ENCODE results near the gene BNC1.
A peak's percentile ranks its signal among the peaks of the same experiment; 100 is the strongest.
"Not testable (repeated sequence)": the region's sequence is repeated elsewhere in the genome, so short reads cannot be mapped to it uniquely, and the experiment has no call there.

The BNC1 gene

GRCh38 chr15:83248151-83249029 lies 36.1 kb downstream of the BNC1 start:
- DNase-seq, result peak; percentile 75

GRCh38 chr15:83243634-83244033 lies 40.8 kb downstream of the BNC1 start:
- no peak for DNase-seq

- no peak for DNase-seq
These were observed 54.2 kb downstream of the BNC1 start for GRCh38 chr15:83230242-83230641.

DNA sequence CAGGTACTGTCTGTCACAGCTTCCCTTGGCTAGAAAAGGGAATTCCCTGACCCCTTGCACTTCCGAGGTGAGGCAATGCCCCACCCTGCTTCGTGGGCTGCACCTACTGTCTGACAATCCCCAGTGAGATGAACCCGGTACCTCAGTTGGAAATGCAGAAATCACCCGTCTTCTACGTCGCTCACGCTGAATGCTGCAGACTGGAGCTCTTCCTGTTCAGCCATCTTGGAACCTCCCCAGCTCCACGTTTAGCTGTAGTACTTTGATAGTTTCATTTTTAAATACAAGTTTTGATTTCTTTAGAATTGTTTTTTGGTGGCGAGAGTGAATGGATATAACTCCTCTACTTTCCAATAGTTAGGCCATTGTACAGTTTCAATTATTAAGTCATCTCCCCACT lies 59.0 kb downstream of the BNC1 start:
- no peak for DNase-seq

GRCh38 chr15:83221781-83222180 lies 62.7 kb downstream of the BNC1 start:
- not testable (repeated sequence) for DNase-seq

- no peak for DNase-seq
These were observed 65.4 kb downstream of the BNC1 start for GRCh38 chr15:83219026-83219425.

DNA sequence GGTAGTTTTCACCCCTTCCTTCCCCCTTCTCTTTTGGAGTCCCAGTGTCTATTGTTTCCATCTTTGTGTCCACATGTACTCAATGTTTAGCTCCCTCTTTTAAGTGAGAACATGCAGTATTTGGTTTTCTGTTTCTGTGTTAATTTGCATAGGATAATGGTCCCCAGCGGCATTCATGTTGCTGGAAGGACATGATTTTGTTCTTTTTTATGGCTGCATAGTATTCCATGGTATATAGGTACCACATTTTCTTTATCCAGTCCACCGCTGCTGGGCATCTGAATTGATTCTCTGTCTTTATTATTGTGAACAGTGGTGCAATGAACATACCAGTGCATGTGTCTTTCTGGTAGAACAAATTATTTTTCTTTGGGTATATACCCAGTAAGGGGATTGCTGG lies 69.2 kb downstream of the BNC1 start:
- DNase-seq, result no peak

GRCh38 chr15:83210619-83211018 lies 73.8 kb downstream of the BNC1 start:
- no peak for DNase-seq

DNA sequence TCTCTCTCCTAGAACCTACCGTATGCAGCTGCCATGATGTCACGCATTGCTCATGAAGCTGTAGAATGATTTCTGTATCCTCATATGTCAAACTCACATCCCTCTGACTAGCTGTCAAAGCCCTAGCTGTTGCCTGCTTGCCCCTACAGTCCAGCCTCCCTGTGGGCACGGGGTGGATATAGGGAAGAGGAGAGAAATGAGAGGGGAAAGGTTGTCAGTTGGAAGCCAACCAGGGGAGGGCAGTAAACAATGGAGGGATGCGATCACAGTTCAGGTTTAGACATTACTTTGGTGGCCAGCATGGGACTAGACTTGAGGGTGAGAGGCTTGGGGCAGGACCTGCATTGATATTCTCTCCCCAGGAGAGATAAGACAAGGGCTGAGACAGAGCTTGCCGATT lies 75.1 kb downstream of the BNC1 start:
- DNase-seq, result peak; percentile 13

GRCh38 chr15:83208367-83208661 lies 76.2 kb downstream of the BNC1 start:
- no peak for DNase-seq

DNA sequence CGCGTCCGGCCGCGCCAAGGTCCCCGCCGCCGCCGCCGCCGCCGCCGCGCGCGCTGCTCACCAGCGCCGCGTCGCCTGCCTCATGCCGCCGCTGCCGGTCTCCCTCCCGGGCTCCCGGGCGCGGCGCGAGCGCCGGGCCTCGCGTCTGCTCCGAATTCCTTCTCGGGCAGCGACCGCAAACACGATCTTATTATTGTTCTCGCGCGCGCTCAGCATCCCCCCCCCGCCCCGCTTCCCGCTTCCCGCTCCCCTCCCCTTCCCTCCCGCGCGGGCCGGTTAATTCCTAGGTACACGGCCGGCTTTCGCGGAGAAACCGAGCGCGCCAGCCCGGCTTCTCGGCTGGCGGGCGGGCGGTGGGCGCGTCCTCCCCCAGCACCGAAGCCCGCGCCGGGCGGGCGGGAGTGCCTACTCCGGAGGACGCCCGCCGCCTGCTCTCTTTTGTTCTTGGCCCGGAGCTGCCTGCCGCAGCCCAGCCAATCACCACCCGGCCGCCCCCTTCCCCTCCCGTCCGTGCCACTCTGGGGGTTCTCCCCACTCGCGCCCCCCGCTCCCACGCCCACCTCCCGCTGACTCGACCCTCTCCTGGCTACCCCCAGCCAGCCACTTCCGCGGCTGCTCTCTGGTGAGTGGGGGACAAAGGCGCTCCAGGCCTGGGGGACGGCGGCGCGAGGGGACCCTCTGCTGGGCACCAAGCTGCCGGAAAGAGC lies 76.7 kb downstream of the BNC1 start, which contains the start of gene HDGFL3:
Gene HDGFL3 (minus strand): TSS at position 164 of the 707 bp plus-strand sequence. CDS start 409 bp downstream, outside the sequence.
- DNase-seq, result peak; percentile 89

- DNase-seq, result peak; percentile 89
These were observed 77.3 kb downstream of the BNC1 start for GRCh38 chr15:83207009-83207659.

- no peak for DNase-seq
These were observed 77.9 kb downstream of the BNC1 start for GRCh38 chr15:83206526-83207008.

Data from retina (tissue), 1 donor.